GM13977 (cell line): ENCODE data around the gene TRHDE.
A peak's percentile ranks its signal among the peaks of the same experiment; 100 is the strongest.

Experiments used
- DNase-seq: peaks from one replicate; pipeline ENCODE4 v3.0.0; 2012; ENCODE audit warnings: low spot score
- in situ Hi-C: fragments of 300-500 bp; cut with MboI; formaldehyde crosslinking; loops from one replicate; pipeline ENCODE4 v1.12.0; 2022; ENCODE audit warnings: low sequenced_read_pairs, low pct_unique_long_range_greater_than_20kb, mixed read lengths, inconsistent platforms; ENCODE audit not compliant: unreplicated experiment
- TF ChIP-seq, protein P1 (sequence below): IDR thresholded peaks from 2 replicates; pipeline ENCODE4 v1.5.1; 2012; ENCODE audit warnings: mild to moderate bottlenecking, control low read depth; ENCODE audit not compliant: insufficient read depth; ENCODE audit errors: extremely low read depth, missing control alignments

TRHDE gene

DNA sequence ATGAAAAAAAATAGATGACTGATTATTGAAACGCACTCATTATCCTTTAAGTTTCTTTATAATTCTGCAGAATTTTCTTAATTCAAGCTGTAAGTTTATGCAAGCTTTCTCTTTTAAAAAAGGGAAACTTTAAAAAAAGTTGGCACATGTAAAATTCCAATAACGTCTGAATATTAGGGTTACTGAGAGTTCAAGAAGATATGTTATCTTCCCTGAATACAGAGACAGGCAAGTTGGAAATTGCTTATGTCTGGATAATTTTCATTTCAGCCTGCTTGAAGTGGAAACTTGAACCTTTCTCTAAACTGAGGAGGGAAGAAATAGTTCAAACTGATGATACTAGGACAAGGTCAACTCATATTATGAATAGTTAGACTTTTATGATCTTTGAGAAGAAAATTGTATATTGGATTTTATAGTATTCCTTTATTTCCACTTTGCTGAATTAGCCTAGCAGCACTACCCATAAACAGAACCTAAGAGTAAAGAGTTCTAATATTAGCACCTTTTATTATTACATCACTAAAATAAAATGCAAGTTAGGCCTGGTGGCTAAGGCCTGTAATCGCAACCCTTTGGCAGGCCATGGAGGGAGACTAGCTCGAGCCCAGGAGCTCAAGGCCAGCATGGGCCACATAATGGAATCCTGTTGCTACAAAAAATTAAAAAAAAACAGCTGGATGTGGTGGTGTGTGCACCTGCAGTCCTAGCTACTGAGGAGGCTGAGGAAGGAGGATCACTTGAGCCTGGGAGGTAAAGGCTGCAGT lies 288.0 kb downstream of the TRHDE start:
- in situ Hi-C loops = no loop called here
- no peak for DNase-seq
- TF ChIP-seq, protein P1, sequence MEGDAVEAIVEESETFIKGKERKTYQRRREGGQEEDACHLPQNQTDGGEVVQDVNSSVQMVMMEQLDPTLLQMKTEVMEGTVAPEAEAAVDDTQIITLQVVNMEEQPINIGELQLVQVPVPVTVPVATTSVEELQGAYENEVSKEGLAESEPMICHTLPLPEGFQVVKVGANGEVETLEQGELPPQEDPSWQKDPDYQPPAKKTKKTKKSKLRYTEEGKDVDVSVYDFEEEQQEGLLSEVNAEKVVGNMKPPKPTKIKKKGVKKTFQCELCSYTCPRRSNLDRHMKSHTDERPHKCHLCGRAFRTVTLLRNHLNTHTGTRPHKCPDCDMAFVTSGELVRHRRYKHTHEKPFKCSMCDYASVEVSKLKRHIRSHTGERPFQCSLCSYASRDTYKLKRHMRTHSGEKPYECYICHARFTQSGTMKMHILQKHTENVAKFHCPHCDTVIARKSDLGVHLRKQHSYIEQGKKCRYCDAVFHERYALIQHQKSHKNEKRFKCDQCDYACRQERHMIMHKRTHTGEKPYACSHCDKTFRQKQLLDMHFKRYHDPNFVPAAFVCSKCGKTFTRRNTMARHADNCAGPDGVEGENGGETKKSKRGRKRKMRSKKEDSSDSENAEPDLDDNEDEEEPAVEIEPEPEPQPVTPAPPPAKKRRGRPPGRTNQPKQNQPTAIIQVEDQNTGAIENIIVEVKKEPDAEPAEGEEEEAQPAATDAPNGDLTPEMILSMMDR = no peak

DNA sequence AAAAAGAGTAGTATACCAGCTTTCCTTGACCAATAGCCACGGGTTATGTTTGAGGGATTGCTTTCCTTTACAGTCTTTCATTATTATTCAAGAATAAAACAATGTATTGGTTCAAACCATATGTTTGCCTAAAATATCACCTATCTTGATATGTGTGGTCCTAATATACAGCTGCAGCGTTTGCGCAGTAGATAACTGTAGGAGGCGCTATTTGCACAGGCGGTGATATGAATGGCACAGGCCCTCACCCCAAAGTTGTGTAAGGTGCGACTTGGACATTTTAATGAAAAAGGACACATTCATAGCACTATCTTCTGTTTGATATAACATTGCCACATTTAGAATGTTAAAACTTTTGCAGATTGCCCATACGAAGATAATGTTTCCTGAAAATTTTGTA lies 298.4 kb downstream of the TRHDE start:
- TF ChIP-seq, protein P1 = peak; percentile 75
- in situ Hi-C loops = no loop called here
- DNase-seq = peak; percentile 3

DNA sequence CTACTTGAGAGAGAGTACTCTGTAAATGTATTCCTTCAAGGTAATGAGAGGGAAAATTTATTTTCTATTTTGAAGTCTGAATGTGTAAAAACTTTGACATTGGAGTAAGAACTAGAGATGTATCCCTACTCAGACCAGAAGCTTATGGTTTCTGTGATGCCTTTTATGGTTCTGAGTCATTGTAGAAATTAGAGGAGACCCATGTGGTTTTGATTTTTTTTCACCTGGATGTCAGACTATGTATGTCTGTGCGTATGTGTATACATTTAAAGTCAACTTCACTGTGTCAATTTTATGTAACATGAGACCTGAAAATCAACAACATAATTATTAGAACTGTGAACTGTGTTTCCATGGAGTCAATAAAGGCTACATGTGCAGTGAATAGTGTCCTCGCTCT lies 302.0 kb downstream of the TRHDE start:
- in situ Hi-C loops = no loop called here
- no peak for DNase-seq
- TF ChIP-seq, protein P1 = no peak

DNA sequence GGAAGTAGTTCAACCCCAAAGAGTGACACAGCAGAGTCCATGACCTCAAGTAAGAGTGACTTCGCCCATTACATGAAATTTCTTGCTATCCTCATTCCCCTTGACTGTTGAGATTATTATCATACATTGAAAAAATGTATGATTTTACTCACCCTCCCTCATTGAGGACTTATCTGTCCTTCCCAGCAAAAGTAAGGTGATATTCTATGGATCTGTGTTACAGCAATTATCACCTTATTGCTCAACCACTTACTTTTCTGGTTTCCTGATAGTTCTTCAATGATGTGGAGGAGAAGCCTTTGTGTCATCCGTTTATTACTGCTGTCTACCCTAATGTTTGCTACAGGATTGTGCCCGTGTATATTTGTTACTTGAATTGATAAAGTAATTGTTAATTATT lies 306.2 kb downstream of the TRHDE start:
- DNase-seq = no peak
- in situ Hi-C loops = no loop called here
- TF ChIP-seq, protein P1 = no peak

DNA sequence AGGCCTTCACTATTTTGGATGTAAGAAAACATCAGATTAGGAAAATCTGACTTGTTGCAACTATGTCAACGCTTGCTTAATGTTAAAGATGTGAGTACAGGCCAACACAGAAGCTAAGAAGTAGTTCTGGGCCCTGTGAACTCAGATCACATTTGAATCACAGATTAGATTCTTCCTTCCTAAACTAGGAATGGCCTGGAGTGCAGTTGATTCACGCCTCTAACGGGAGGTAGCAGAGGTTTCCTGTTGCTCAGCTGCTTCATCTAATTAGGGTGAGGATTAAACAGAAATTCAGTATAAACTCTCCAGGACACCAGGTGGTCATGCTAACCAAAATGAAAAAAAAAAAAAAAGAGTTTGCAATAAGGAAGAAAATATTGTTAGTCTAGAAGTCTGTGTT lies 314.3 kb downstream of the TRHDE start:
- TF ChIP-seq, protein P1 = no peak
- in situ Hi-C loops = no loop called here
- no peak for DNase-seq

DNA sequence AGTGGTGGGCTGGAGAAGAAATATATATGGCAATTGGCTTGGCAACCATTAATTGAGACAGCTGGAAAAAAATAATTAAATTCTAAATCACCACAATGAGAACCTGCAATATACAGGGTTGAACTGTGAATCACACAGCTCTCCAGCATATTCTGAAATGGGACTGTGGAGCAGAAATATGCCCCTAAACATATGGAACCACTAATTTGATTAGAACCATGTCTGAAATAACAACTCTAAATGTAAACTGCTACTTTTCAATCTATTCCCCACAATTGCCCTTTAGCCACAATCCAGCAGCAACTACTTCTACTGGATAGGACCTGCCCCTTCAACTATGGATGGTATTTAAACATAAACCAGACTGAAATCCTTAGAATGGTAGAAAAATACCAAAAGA lies 330.4 kb downstream of the TRHDE start:
- in situ Hi-C loops = no loop called here
- TF ChIP-seq, protein P1 = no peak
- no peak for DNase-seq

DNA sequence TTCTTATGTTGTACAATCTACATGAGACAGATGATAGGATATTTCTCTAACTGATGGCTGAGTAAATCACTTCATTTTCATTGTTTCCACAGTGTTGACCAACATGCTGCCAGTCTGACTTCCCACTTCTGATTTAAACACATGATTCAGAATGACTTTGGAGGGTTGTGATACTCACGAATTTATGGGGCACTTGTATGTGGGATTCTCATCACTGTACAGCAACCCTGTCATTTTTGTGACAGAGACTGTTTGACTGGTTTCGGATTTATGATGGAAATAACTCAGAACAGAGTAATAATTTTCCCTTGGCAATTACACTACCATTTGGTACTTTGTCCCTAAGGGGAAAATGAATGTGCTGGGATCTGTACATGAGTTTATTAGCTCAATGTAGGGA lies 333.8 kb downstream of the TRHDE start:
- in situ Hi-C loops = no loop called here
- DNase-seq = no peak
- TF ChIP-seq, protein P1 = no peak
